HEK293T (cell line): Measurements from ENCODE around the gene TRIM29.
A peak's percentile ranks its signal among the peaks of the same experiment; 100 is the strongest.

ENCODE experiments used
- CTCF ChIA-PET: fragments of 350-600 bp; formaldehyde crosslinking; extraction: SDS; loops from one replicate; lab custom pipeline; 2021; ENCODE audit warnings: antibody characterized with exemption, inconsistent platforms; lab: Yijun Ruan, JAX
- POLR2A ChIA-PET: fragments of 350-600 bp; formaldehyde crosslinking; extraction: SDS; loops from one replicate; lab custom pipeline; 2020; ENCODE audit warnings: antibody characterized with exemption, inconsistent platforms; lab: Yijun Ruan, JAX
- DNase-seq: peaks from one replicate; pipeline ENCODE4 v3.0.0; 2012; ENCODE audit warnings: mixed read lengths; ENCODE audit errors: extremely low spot score
- ARNT ChIP-seq: fragments of 450-650 bp; IDR thresholded peaks from 2 replicates; pipeline ENCODE4 v1.6.1; 2017; ENCODE audit warnings: mild to moderate bottlenecking
- BHLHE40 ChIP-seq: fragments of 450-650 bp; IDR thresholded peaks from 2 replicates; pipeline ENCODE4 v1.6.1; 2016; ENCODE audit warnings: mild to moderate bottlenecking, moderate library complexity, borderline replicate concordance
- CTBP1 ChIP-seq: fragments of 450-650 bp; IDR thresholded peaks from 2 replicates; pipeline ENCODE4 v1.6.1; 2016; ENCODE audit warnings: borderline replicate concordance
- ELF4 ChIP-seq: fragments of 450-650 bp; IDR thresholded peaks from 2 replicates; pipeline ENCODE4 v1.6.1; 2017; ENCODE audit warnings: antibody characterized with exemption
- FOXA1 ChIP-seq: fragments of 450-650 bp; IDR thresholded peaks from 2 replicates; pipeline ENCODE4 v1.6.1; 2016; ENCODE audit warnings: mild to moderate bottlenecking
- FOXK2 ChIP-seq: fragments of 450-650 bp; IDR thresholded peaks from 2 replicates; pipeline ENCODE4 v1.6.1; 2016; ENCODE audit warnings: mild to moderate bottlenecking
- FOXM1 ChIP-seq: fragments of 450-650 bp; IDR thresholded peaks from 2 replicates; pipeline ENCODE4 v1.6.1; 2017; ENCODE audit warnings: mild to moderate bottlenecking, borderline replicate concordance
- HDGF ChIP-seq: fragments of 450-650 bp; IDR thresholded peaks from 2 replicates; pipeline ENCODE4 v1.6.1; 2017; ENCODE audit warnings: antibody characterized with exemption, borderline replicate concordance
- L3MBTL2 ChIP-seq: fragments of 450-650 bp; conservative IDR thresholded peaks from 2 replicates; pipeline ENCODE4 v1.6.1; 2016; ENCODE audit warnings: mild to moderate bottlenecking
- LEF1 ChIP-seq: fragments of 450-650 bp; IDR thresholded peaks from 2 replicates; pipeline ENCODE4 v1.6.1; 2017; ENCODE audit warnings: mild to moderate bottlenecking, borderline replicate concordance
- NFRKB ChIP-seq: fragments of 450-650 bp; IDR thresholded peaks from 2 replicates; pipeline ENCODE4 v1.6.1; 2016; ENCODE audit warnings: mild to moderate bottlenecking, moderate library complexity
- SP1 ChIP-seq: fragments of 450-650 bp; IDR thresholded peaks from 2 replicates; pipeline ENCODE4 v1.6.1; 2017
- SUZ12 ChIP-seq: fragments of 450-650 bp; IDR thresholded peaks from 2 replicates; pipeline ENCODE4 v1.6.1; 2016; ENCODE audit warnings: mild to moderate bottlenecking
- TARDBP ChIP-seq: fragments of 450-650 bp; IDR thresholded peaks from 2 replicates; pipeline ENCODE4 v1.6.1; 2016
- ZNF384 ChIP-seq: fragments of 450-650 bp; IDR thresholded peaks from 2 replicates; pipeline ENCODE4 v1.6.1; 2016
- TF ChIP-seq, protein P1 (sequence below): fragments of 450-650 bp; IDR thresholded peaks from 2 replicates; pipeline ENCODE4 v1.6.1; 2016

Gene TRIM29

DNA sequence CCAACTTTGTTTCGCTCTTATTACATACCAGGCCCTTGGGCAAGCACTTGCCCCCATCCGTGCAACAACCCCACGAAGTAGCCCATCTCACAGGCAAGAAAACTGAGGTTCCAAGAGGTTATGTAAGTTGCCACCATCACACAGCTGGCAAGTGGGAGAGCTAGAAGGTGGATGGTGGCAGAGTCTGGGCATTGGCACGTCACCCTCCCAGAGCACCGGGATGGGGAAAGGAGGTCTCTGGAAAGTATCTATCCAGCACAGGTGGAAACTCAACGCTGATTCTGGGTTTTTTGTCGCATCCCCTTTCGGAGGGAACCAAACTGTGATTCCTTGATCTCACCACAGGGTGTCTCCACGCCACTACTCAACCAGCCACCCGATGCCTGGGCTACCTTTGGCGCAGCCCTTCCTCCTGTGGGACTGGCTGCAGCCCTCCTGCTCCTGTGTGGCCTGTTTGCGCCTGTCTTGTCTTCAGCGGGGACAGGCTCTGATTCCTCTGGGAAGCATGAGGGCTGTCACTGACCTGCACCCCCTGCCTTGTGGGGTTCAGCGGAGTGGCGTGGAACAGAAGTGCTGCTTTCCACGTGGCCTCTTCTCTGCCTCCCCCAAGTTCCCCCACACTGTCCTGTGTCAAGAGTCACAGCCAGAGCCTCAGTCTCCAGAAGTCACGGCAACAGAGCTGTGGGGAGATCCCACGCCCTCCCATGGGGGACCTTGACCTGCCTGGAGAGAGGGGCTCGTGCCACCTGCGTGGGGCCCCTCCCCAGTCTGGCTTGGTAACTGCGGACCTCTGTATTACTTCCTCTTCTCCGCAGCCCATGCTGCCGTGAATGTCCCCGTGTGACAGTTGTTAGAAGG lies 34.4 kb upstream of the TRIM29 start:
- TF ChIP-seq L3MBTL2 (no peak), SP1 (no peak), ZNF384 (no peak), CTBP1 (no peak), FOXA1 (no peak), FOXK2 (no peak), ARNT (no peak), LEF1 (no peak), SUZ12 (no peak), NFRKB (no peak), TARDBP (no peak), BHLHE40 (no peak), HDGF (no peak), ELF4 (no peak), FOXM1 (no peak)
- TF ChIP-seq, protein P1, sequence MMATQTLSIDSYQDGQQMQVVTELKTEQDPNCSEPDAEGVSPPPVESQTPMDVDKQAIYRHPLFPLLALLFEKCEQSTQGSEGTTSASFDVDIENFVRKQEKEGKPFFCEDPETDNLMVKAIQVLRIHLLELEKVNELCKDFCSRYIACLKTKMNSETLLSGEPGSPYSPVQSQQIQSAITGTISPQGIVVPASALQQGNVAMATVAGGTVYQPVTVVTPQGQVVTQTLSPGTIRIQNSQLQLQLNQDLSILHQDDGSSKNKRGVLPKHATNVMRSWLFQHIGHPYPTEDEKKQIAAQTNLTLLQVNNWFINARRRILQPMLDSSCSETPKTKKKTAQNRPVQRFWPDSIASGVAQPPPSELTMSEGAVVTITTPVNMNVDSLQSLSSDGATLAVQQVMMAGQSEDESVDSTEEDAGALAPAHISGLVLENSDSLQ = no peak
- ChIA-PET CTCF (interaction anchor here (0.8 to 2.4 kb wide), 4 partner anchors 55 to 59 kb away, joined by 3 to 11 read pairs (median 6); no protein-coding TSS in a partner anchor), POLR2A (no interaction called here)
- peak; percentile 84 for DNase-seq

DNA sequence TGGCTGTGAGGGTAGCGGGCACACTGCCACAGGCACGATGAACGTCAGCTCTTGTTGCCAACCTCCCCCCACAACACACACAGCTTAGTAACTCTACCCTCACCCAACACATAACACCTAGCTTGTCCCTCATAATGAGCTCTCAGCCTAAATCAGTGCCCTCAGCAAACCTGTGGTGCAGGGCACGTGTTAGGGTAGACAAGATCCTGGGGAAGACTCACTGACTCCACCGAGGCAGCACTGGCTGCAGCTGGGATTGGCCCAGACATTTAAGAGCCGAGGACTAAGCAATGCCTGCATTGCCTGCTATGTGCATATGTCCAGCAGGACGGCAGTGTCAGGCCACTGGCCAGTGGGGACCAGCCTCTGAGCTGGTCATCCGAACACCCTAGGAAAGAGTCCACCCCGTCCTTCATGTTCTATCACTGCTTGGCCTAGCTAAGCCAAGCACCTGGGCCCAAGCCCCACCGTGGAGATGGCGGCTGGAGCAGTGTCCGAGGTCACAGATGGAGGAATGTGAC lies 32.9 kb upstream of the TRIM29 start:
- ChIA-PET POLR2A (interaction anchor here (0.8 to 1.1 kb wide), 2 partner anchors 9 to 17 kb away, joined by 3 read pairs; no protein-coding TSS in a partner anchor), CTCF (interaction anchor here (0.6 to 2.4 kb wide), 4 partner anchors 59 to 132 kb away, joined by 3 to 11 read pairs (median 5); no protein-coding TSS in a partner anchor)
- TF ChIP-seq FOXM1 = no peak
- TF ChIP-seq ZNF384 = no peak
- TF ChIP-seq ELF4 = no peak
- TF ChIP-seq NFRKB = no peak
- TF ChIP-seq HDGF = no peak
- DNase-seq = no peak

DNA sequence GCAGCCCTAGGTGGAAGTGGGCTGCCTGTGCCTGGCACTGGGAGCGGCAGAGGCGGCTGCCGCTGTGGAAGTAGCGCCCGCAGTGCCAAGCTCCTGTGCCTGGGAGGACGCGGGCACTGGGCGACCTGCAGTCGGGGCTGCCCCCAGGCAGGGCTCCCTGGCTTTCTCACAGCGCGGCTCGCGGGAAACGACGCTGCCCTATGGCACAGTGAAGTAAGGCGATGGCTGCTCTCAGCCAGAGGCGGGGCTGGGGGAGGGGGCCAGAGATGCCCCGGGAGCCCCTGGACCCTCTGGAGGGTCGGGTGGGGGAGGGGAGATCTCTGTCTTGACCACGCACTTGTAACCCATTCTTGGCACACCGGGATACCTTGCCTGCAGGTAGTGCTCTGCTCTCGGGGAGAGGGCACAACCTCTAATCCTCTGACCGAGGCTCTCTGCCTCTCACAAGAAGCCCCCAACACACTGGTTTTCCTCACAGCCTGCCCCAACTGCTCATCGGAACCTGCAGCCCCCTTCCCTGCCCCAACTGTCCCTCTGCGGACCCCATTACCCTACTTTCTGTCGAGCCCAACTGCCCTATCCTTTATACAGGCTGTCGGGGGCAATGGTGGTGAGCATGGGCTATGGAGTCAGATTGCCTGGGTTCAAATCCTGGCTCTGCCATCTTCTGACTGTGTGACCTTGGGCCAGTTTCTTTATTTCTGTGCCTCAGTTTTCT lies 32.2 kb upstream of the TRIM29 start:
- ChIA-PET POLR2A (interaction anchor here (0.8 to 1.1 kb wide), 2 partner anchors 10 to 17 kb away, joined by 3 read pairs; no protein-coding TSS in a partner anchor), CTCF (interaction anchor here (0.6 to 2.4 kb wide), 4 partner anchors 49 to 133 kb away, joined by 3 to 11 read pairs (median 5); no protein-coding TSS in a partner anchor)
- TF ChIP-seq L3MBTL2 = no peak
- TF ChIP-seq ELF4 = no peak
- no peak for TF ChIP-seq NFRKB
- no peak for DNase-seq

DNA sequence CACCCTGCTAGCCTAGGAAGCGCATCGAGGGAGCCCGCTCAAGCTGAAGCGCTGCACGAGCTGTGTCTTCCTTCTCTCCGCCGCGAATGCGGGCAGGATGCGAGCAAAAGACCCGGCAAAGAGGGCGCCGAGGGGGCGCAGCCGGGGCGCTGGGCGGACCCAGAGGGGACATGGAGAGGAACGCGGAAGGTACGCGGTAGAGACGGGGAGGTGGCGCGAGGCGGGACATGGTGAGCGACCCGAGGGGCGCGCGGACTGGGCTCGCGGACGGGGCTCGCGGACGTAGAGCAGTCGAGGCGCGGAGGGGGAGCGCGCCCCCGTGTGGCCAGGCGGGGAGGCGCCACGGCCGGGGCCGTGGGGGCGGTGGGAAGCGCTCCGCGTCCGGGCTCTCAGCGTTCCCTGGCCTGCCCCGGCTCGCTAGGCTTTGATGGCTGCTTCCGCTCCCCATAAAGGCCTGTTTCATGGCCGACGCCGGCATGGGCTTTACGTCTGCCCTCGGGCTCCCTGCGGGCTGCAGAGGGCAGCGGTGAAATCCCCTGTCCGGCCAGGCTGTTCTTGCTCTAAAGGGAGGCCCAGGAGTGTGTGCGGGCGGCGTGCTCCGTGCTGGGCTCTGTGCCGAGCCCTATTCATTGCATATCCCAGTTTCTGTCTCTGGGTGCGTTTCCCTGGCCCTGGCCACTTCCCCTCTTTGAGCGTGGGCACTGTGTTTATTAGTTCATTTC lies 31.2 kb upstream of the TRIM29 start:
- CTCF ChIA-PET = interaction anchor here (0.6 to 1.3 kb wide), 7 partner anchors 8 to 61 kb away, joined by 3 to 6 read pairs (median 4); no protein-coding TSS in a partner anchor
- DNase-seq = peak; percentile 86
- TF ChIP-seq SUZ12 (no peak), L3MBTL2 (peak; percentile 83)
- POLR2A ChIA-PET = no interaction called here

DNA sequence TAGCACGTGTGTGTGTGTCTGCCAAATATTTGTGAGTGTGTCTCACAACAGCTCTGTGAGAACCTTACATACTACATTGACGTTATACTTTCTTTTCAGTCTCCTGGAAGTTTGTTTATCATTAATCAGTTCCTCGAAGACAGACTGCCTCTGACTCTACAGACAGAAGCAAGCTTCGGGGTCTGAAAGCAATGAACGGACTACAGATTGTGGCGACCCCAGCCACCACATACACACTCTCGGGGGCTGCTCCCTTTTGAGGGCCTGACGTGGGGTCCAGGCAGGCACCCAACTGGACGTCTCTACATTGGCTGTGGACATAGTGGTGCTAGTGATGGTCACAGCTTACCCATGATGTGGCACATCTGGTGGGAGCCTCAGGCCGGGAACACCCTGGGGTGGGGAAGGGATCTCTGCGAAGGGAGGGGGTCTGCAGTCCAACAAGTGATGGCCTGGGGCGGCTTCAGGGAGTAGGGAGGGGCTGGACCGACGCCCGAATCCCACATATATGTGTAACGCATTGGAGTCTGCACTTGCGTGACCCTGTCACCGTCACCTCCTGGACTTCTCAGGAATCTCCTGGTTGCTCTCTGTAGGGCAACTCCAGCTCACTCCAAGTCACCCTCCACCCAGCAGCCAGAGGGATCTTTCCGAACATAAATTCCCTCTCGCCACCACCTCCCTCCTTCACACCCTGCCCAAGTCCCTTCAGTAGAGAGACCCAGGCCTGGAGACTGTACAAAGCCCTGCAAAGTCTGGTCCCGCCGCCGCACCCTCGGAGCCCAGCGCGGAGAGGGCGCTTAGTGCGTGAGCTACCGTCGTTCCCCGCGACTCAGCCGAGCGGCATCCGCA lies 30.4 kb upstream of the TRIM29 start:
- POLR2A ChIA-PET = no interaction called here
- TF ChIP-seq ZNF384 (no peak), LEF1 (no peak), HDGF (no peak), BHLHE40 (no peak), FOXK2 (no peak), FOXA1 (no peak), SUZ12 (no peak), CTBP1 (no peak), ELF4 (no peak), NFRKB (no peak), SP1 (no peak), L3MBTL2 (no peak), FOXM1 (no peak), TARDBP (no peak), ARNT (no peak)
- TF ChIP-seq, protein P1 = no peak
- peak; percentile 3 for DNase-seq
- CTCF ChIA-PET = interaction anchor here (0.6 to 1.3 kb wide), 8 partner anchors 9 to 741 kb away, joined by 3 to 6 read pairs (median 4); no protein-coding TSS in a partner anchor
